Neural cell (in vitro differentiated cells): ENCODE data around the gene GTPBP10. TPM values are rescaled to one million over a fixed set of nuclear protein-coding genes. Genes with fewer than 3 reads are reported as not detected.

ENCODE experiments used
- H2AFZ ChIP-seq: fragments of 200-600, 300-800 bp; sonication (generic), shearing (Covaris generic); 2 replicates; pipeline ENCODE4 v1.6.0; 2014; ENCODE audit warnings: low read depth, mild to moderate bottlenecking, antibody characterized with exemption, low read length, moderate library complexity
- H3F3A ChIP-seq: fragments of 200-600 bp; shearing (Covaris generic); 2 replicates; pipeline ENCODE4 v1.6.1; 2016; ENCODE audit warnings: mild to moderate bottlenecking, moderate library complexity, mixed read lengths, antibody characterized with exemption, low read length; ENCODE audit not compliant: insufficient read depth, poor library complexity, severe bottlenecking
- H3K27ac ChIP-seq: fragments of 200-600, 300-800 bp; sonication (generic), shearing (Covaris generic); 2 replicates; pipeline ENCODE4 v1.5.1; 2014; ENCODE audit warnings: mild to moderate bottlenecking, low read length, moderate library complexity
- H3K27me3 ChIP-seq: fragments of 300-800, 200-600 bp; sonication (generic), shearing (Covaris generic); 2 replicates; pipeline ENCODE4 v1.6.0; 2014; ENCODE audit warnings: mild to moderate bottlenecking, low read depth, low read length, moderate library complexity; ENCODE audit not compliant: insufficient read depth
- H3K36me3 ChIP-seq: fragments of 300-800, 200-600 bp; sonication (generic), shearing (Covaris generic); 2 replicates; pipeline ENCODE4 v1.5.1; 2014; ENCODE audit warnings: mild to moderate bottlenecking, antibody characterized with exemption, low read length, moderate library complexity; ENCODE audit not compliant: insufficient read depth
- H3K4me2 ChIP-seq: fragments of 300-800, 200-600 bp; sonication (generic), shearing (Covaris generic); 2 replicates; pipeline ENCODE4 v1.6.0; 2014; ENCODE audit warnings: mild to moderate bottlenecking, low read length
- H3K4me3 ChIP-seq: fragments of 300-800, 200-600 bp; sonication (generic), shearing (Covaris generic); 2 replicates; pipeline ENCODE4 v1.5.1; 2014; ENCODE audit warnings: mild to moderate bottlenecking, low read length, moderate library complexity
- H3K79me2 ChIP-seq: fragments of 200-600 bp; shearing (Covaris generic); replicated peaks from 2 replicates; pipeline ENCODE4 v1.6.0; 2014; ENCODE audit warnings: mild to moderate bottlenecking, low read length, moderate library complexity; ENCODE audit not compliant: insufficient read depth
- H3K9ac ChIP-seq: fragments of 300-800, 200-600 bp; sonication (generic), shearing (Covaris generic); 2 replicates; pipeline ENCODE4 v1.6.1; 2016; ENCODE audit warnings: mild to moderate bottlenecking, low read length, mixed read lengths
- H3K9me2 ChIP-seq: fragments of 200-600 bp; shearing (Covaris generic); 2 replicates; pipeline ENCODE4 v1.6.1; 2016; ENCODE audit warnings: mild to moderate bottlenecking, low read length, mixed read lengths; ENCODE audit not compliant: insufficient read depth
- H3K9me3 ChIP-seq: fragments of 200-600, 300-800 bp; sonication (generic), shearing (Covaris generic); 2 replicates; pipeline ENCODE4 v1.6.1; 2016; ENCODE audit warnings: mild to moderate bottlenecking, mixed run types, low read length, moderate library complexity, mixed read lengths
- H4K20me1 ChIP-seq: fragments of 200-600 bp; shearing (Covaris generic); 2 replicates; pipeline ENCODE4 v1.6.1; 2016; ENCODE audit warnings: mild to moderate bottlenecking, mixed run types; ENCODE audit not compliant: insufficient read depth
- CTCF ChIP-seq: fragments of 450-650 bp; IDR thresholded peaks from 2 replicates; pipeline ENCODE4 v1.5.1; 2014; ENCODE audit warnings: antibody characterized with exemption, mild to moderate bottlenecking, moderate library complexity; ENCODE audit not compliant: poor library complexity, severe bottlenecking
- EP300 ChIP-seq: fragments of 450-650 bp; conservative IDR thresholded peaks from 2 replicates; pipeline ENCODE4 v1.6.1; 2014; ENCODE audit warnings: antibody characterized with exemption, mild to moderate bottlenecking, moderate library complexity; ENCODE audit not compliant: poor library complexity, severe bottlenecking
- EZH2 ChIP-seq: fragments of 200-600, 300-800 bp; shearing (Covaris generic), sonication (generic); IDR thresholded peaks from 2 replicates; pipeline ENCODE4 v1.6.1; 2014; ENCODE audit warnings: antibody characterized with exemption, low read length, borderline replicate concordance, mild to moderate bottlenecking; ENCODE audit not compliant: insufficient read depth, poor library complexity, severe bottlenecking
- MXI1 ChIP-seq: fragments of 450-650 bp; conservative IDR thresholded peaks from 2 replicates; pipeline ENCODE4 v1.6.1; 2014; ENCODE audit warnings: antibody characterized with exemption, mild to moderate bottlenecking; ENCODE audit not compliant: poor library complexity, severe bottlenecking
- POLR2AphosphoS5 ChIP-seq: IDR thresholded peaks from 2 replicates; pipeline ENCODE4 v1.6.1; 2012
- RAD21 ChIP-seq: fragments of 450-650 bp; conservative IDR thresholded peaks from 2 replicates; pipeline ENCODE4 v1.6.1; 2014; ENCODE audit warnings: antibody characterized with exemption, mild to moderate bottlenecking, moderate library complexity
- REST ChIP-seq: IDR thresholded peaks from 2 replicates; pipeline ENCODE4 v1.6.1; 2012; ENCODE audit warnings: borderline replicate concordance
- SMC3 ChIP-seq: fragments of 450-650 bp; conservative IDR thresholded peaks from 2 replicates; pipeline ENCODE4 v1.6.1; 2014; ENCODE audit warnings: antibody characterized with exemption, mild to moderate bottlenecking, moderate library complexity; ENCODE audit not compliant: poor library complexity
- TAF1 ChIP-seq: IDR thresholded peaks from 2 replicates; pipeline ENCODE4 v1.6.1; 2012; ENCODE audit warnings: low read depth
- polyA plus RNA-seq: library from polyadenylated mRNA; depleted of rRNA; stranded (reverse); fragments of >200 nt; gene quantifications from 2 replicates; pipeline ENCODE4 v1.2.3, GENCODE V29; 2014

GTPBP10 gene
- polyA plus RNA-seq, 1 donor from 2014 or later: 22.8 TPM

GRCh38 chr7:90408142-90408541 is 61.6 kb downstream of the GTPBP10 start:
- Histone ChIP-seq H3K9ac (no peak overlapping the region), H3K79me2 (peaks cover 22% of the 10 kb centered on the region), H3K27ac (no peak overlapping the region), H4K20me1 (no peaks in the 10 kb centered on the region), H2AFZ (no peak overlapping the region), H3K4me2 (no peak overlapping the region), H3K9me2 (no peaks in the 10 kb centered on the region), H3K27me3 (no peaks in the 10 kb centered on the region), H3K4me3 (no peak overlapping the region), H3K9me3 (no peaks in the 10 kb centered on the region), H3K36me3 (peaks cover 17% of the 10 kb centered on the region), H3F3A (peaks cover 2% of the 10 kb centered on the region)
- TF ChIP-seq MXI1: no peak
- TF ChIP-seq REST: no peak
- no peak for TF ChIP-seq RAD21
- no peak for TF ChIP-seq SMC3
- no peak for TF ChIP-seq EZH2
- no peak for TF ChIP-seq TAF1
- TF ChIP-seq POLR2AphosphoS5: no peak
- TF ChIP-seq CTCF: no peak
- TF ChIP-seq EP300: no peak

- H3K27me3 ChIP-seq: no peaks in the 10 kb centered on the region
- H3K4me2 ChIP-seq: no peak overlapping the region
- no peak overlapping the region for H3K9ac ChIP-seq
- peaks cover 15% of the 10 kb centered on the region for H3K79me2 ChIP-seq
- no peaks in the 10 kb centered on the region for H3F3A ChIP-seq
- no peak overlapping the region for H3K27ac ChIP-seq
- H3K9me2 ChIP-seq: no peaks in the 10 kb centered on the region
- H2AFZ ChIP-seq: no peak overlapping the region
- no peak overlapping the region for H3K4me3 ChIP-seq
- no peaks in the 10 kb centered on the region for H3K9me3 ChIP-seq
- no peaks in the 10 kb centered on the region for H4K20me1 ChIP-seq
- H3K36me3 ChIP-seq: peaks cover 19% of the 10 kb centered on the region
- no peak for TF ChIP-seq RAD21
- TF ChIP-seq TAF1: no peak
- TF ChIP-seq MXI1: no peak
- no peak for TF ChIP-seq POLR2AphosphoS5
- TF ChIP-seq EZH2: no peak
- no peak for TF ChIP-seq SMC3
- TF ChIP-seq EP300: no peak
- no peak for TF ChIP-seq REST
- no peak for TF ChIP-seq CTCF
Observed at GRCh38 chr7:90409667-90410066, 63.2 kb downstream of the GTPBP10 start.
